Mesothelial cell of epicardium (in vitro differentiated cells): ENCODE measurements around the gene TESMIN. TPM values are rescaled to one million over a fixed set of nuclear protein-coding genes. Genes with fewer than 3 reads are reported as not detected.

ENCODE experiments used
- DNase-seq, 2 experiments: peaks; one replicate each; pipeline ENCODE4 v3.0.0; 2021; ENCODE audit warnings: low spot score in 2 of 2; ENCODE audit not compliant: unreplicated experiment in 2 of 2
- H3K27ac Mint-ChIP-seq: 2 replicates; pipeline ENCODE4 v1.8.0; 2021; ENCODE audit warnings: mixed read lengths
- H3K27me3 Mint-ChIP-seq: 2 replicates; pipeline ENCODE4 v1.8.0; 2021; ENCODE audit warnings: low read depth, mixed read lengths
- H3K36me3 Mint-ChIP-seq: 2 replicates; pipeline ENCODE4 v1.8.0; 2021; ENCODE audit warnings: mixed read lengths
- H3K4me1 Mint-ChIP-seq: 2 replicates; pipeline ENCODE4 v1.8.0; 2021; ENCODE audit warnings: mixed read lengths
- H3K4me3 Mint-ChIP-seq: 2 replicates; pipeline ENCODE4 v1.8.0; 2021; ENCODE audit warnings: mild to moderate bottlenecking, moderate library complexity, mixed read lengths
- H3K9me3 Mint-ChIP-seq: 2 replicates; pipeline ENCODE4 v1.8.0; 2021; ENCODE audit warnings: mixed read lengths
- CTCF ChIP-seq: fragments of 200-600 bp; sonication (generic); IDR thresholded peaks from one replicate; pipeline ENCODE4 v1.5.0; 2021; ENCODE audit warnings: antibody characterized with exemption; ENCODE audit not compliant: unreplicated experiment
- total RNA-seq: library from RNA; stranded (reverse); gene quantifications from 3 replicates; pipeline ENCODE4 v1.2.1, GENCODE V29; 2021

TESMIN gene
- total RNA-seq, 1 donor from 2014 or later = 16.0 TPM

GRCh38 chr11:68690671-68691401 lies 60.5 kb downstream of the TESMIN start:
- Mint-ChIP-seq H3K4me3 (no peak overlapping the region), H3K36me3 (no peaks in the 10 kb centered on the region), H3K9me3 (no peaks in the 10 kb centered on the region), H3K4me1 (peaks cover 8% of the 10 kb centered on the region), H3K27me3 (peaks cover 61% of the 10 kb centered on the region), H3K27ac (no peak overlapping the region)
- no peak for TF ChIP-seq CTCF
- DNase-seq = no peak

- Mint-ChIP-seq H3K4me3 (no peak overlapping the region), H3K4me1 (peaks cover 11% of the 10 kb centered on the region), H3K27me3 (peaks cover 69% of the 10 kb centered on the region), H3K36me3 (no peaks in the 10 kb centered on the region), H3K9me3 (no peaks in the 10 kb centered on the region), H3K27ac (no peak overlapping the region)
- TF ChIP-seq CTCF = no peak
- no peak for DNase-seq
These were observed 61.3 kb downstream of the TESMIN start for GRCh38 chr11:68689737-68690625.

- H3K9me3 Mint-ChIP-seq = no peaks in the 10 kb centered on the region
- H3K4me1 Mint-ChIP-seq = peaks cover 11% of the 10 kb centered on the region
- peaks cover 74% of the 10 kb centered on the region for H3K27me3 Mint-ChIP-seq
- H3K27ac Mint-ChIP-seq = no peak overlapping the region
- DNase-seq = no peak
- H3K36me3 Mint-ChIP-seq = no peaks in the 10 kb centered on the region
- H3K4me3 Mint-ChIP-seq = no peak overlapping the region
- no peak for TF ChIP-seq CTCF
These were observed 62.4 kb downstream of the TESMIN start for GRCh38 chr11:68688881-68689280.

- Mint-ChIP-seq H3K27me3 (peaks cover 82% of the 10 kb centered on the region), H3K4me3 (no peak overlapping the region), H3K4me1 (peaks cover 11% of the 10 kb centered on the region), H3K9me3 (no peaks in the 10 kb centered on the region), H3K27ac (no peak overlapping the region), H3K36me3 (no peaks in the 10 kb centered on the region)
- DNase-seq = no peak
- TF ChIP-seq CTCF = no peak
These were observed 63.3 kb downstream of the TESMIN start for GRCh38 chr11:68687986-68688385.

GRCh38 chr11:68687311-68687710 lies 64.0 kb downstream of the TESMIN start:
- no peak for TF ChIP-seq CTCF
- Mint-ChIP-seq H3K4me1 (peaks cover 11% of the 10 kb centered on the region), H3K27me3 (peaks cover 88% of the 10 kb centered on the region), H3K4me3 (no peak overlapping the region), H3K9me3 (no peaks in the 10 kb centered on the region), H3K27ac (no peak overlapping the region), H3K36me3 (no peaks in the 10 kb centered on the region)
- no peak for DNase-seq
